Keratinocyte (primary cell): ENCODE measurements around the gene SEPTIN10. TPM values are rescaled to one million over a fixed set of nuclear protein-coding genes. Genes with fewer than 3 reads are reported as not detected.

Experiments
- DNase-seq: peaks from one replicate; pipeline ENCODE4 v3.0.0-alpha.2; 2011; ENCODE audit warnings: low read depth, missing footprints, low spot score
- FAIRE-seq: peaks from 2 replicates; lab custom pipeline; 2011; peaks lifted over from hg19 to GRCh38; lab: Jason Lieb, UNC
- H2AFZ ChIP-seq: 2 replicates; pipeline ENCODE4 v1.6.0; 2012; ENCODE audit warnings: low read length, control low read depth, inconsistent platforms; ENCODE audit not compliant: control insufficient read depth
- H3K27ac ChIP-seq: 2 replicates; pipeline ENCODE4 v1.5.1; 2011; ENCODE audit warnings: low read length; ENCODE audit not compliant: control insufficient read depth, insufficient read depth
- H3K27me3 ChIP-seq: 3 replicates; pipeline ENCODE4 v1.6.0; 2011; ENCODE audit warnings: low read length; ENCODE audit not compliant: control insufficient read depth, insufficient read depth; ENCODE audit errors: extremely low read depth
- H3K36me3 ChIP-seq, 2 experiments: 2 replicates in 1 of 2; 3 replicates in 1 of 2; pipeline ENCODE4 v1.5.1; 2011; ENCODE audit warnings: low read length in 2 of 2, mild to moderate bottlenecking in 1 of 2; ENCODE audit not compliant: control insufficient read depth in 2 of 2, insufficient read depth in 2 of 2; ENCODE audit errors: extremely low read depth in 1 of 2
- H3K4me1 ChIP-seq: 3 replicates; pipeline ENCODE4 v1.5.1; 2011; ENCODE audit warnings: low read length; ENCODE audit not compliant: control insufficient read depth, insufficient read depth; ENCODE audit errors: extremely low read depth
- H3K4me2 ChIP-seq: 3 replicates; pipeline ENCODE4 v1.6.0; 2011; ENCODE audit warnings: low read depth, low read length; ENCODE audit not compliant: control insufficient read depth, insufficient read depth; ENCODE audit errors: extremely low read depth
- H3K4me3 ChIP-seq, 3 experiments: fragments of 200-600 bp in 1 of 3; sonication (generic) in 1 of 3; 2 replicates in 2 of 3; 3 replicates in 1 of 3; pipeline ENCODE4 v1.5.1; 2011 to 2016; ENCODE audit warnings: low read length in 3 of 3, mild to moderate bottlenecking in 3 of 3, control low read depth in 2 of 3, inconsistent platforms in 1 of 3, low read depth in 1 of 3, mixed read lengths in 1 of 3, mixed run types in 1 of 3, moderate library complexity in 1 of 3; ENCODE audit not compliant: control insufficient read depth in 2 of 3, insufficient read depth in 2 of 3; ENCODE audit errors: extremely low read depth in 1 of 3
- H3K79me2 ChIP-seq: 2 replicates; pipeline ENCODE4 v1.6.0; 2012; ENCODE audit warnings: low read length; ENCODE audit not compliant: control insufficient read depth, insufficient read depth
- H3K9ac ChIP-seq: 3 replicates; pipeline ENCODE4 v1.6.0; 2011; ENCODE audit warnings: low read length; ENCODE audit not compliant: control insufficient read depth, insufficient read depth; ENCODE audit errors: extremely low read depth
- H3K9me1 ChIP-seq: 3 replicates; pipeline ENCODE4 v1.6.0; 2011; ENCODE audit warnings: low read length; ENCODE audit not compliant: control insufficient read depth, insufficient read depth; ENCODE audit errors: extremely low read depth
- H3K9me3 ChIP-seq: 2 replicates; pipeline ENCODE4 v1.5.1; 2012; ENCODE audit warnings: low read depth, low read length; ENCODE audit not compliant: control insufficient read depth
- H4K20me1 ChIP-seq: 3 replicates; pipeline ENCODE4 v1.6.0; 2011; ENCODE audit warnings: low read length; ENCODE audit not compliant: control insufficient read depth, insufficient read depth; ENCODE audit errors: extremely low read depth
- CTCF ChIP-seq, 3 experiments: IDR thresholded peaks in 1 of 3; conservative IDR thresholded peaks in 1 of 3; optimal IDR thresholded peaks in 1 of 3; 2 replicates in 2 of 3; 3 replicates in 1 of 3; pipeline versions ENCODE3 to v1.5.1; 2011; ENCODE audit warnings: low read length in 3 of 3, mild to moderate bottlenecking in 3 of 3, moderate library complexity in 2 of 3, control low read depth in 1 of 3, inconsistent platforms in 1 of 3; ENCODE audit not compliant: insufficient read depth in 2 of 3; ENCODE audit errors: extremely low read depth in 1 of 3
- EZH2 ChIP-seq: IDR thresholded peaks from one replicate; pipeline ENCODE4 v1.6.1; 2012; ENCODE audit warnings: inconsistent platforms, mild to moderate bottlenecking, low read length, moderate library complexity
- dilution Hi-C: fragments of 300-500 bp; cut with MboI; formaldehyde crosslinking; loops from one replicate; pipeline ENCODE4 v1.7.0; 2020; ENCODE audit warnings: low sequenced_read_pairs; ENCODE audit not compliant: extremely low pct_ligation_motif_present
- polyA plus RNA-seq, 5 experiments: library from polyadenylated mRNA; depleted of rRNA in 3 of 5; stranded (reverse) in 3 of 5; stranded (forward) in 1 of 5; unstranded in 1 of 5; fragments of >200 nt; gene quantifications; 1 replicate in 1 of 5; 2 replicates in 3 of 5; 3 replicates in 1 of 5; pipeline versions ENCODE4 v1.2.1 to v1.2.3, GENCODE V29; 2011 to 2012; ENCODE audit warnings: missing spikeins in 2 of 5, low read depth in 1 of 5, low replicate concordance in 1 of 5

SEPTIN10 gene
- polyA plus RNA-seq, 1 donor (not counting 4 experiments of a cell fraction or from before 2014, with no cell fraction given), result 72.6 TPM

- Histone ChIP-seq H3K27me3 (peaks cover 3% of the 10 kb centered on the region), H2AFZ (no peak overlapping the region), H3K9me1 (no peaks in the 10 kb centered on the region), H3K36me3 (no peaks in the 10 kb centered on the region), H3K9me3 (no peaks in the 10 kb centered on the region), H3K9ac (no peak overlapping the region), H3K4me3 (no peak overlapping the region), H3K4me1 (peaks cover 10% of the 10 kb centered on the region), H3K4me2 (no peak overlapping the region), H3K79me2 (no peaks in the 10 kb centered on the region), H4K20me1 (no peaks in the 10 kb centered on the region), H3K27ac (no peak overlapping the region)
- FAIRE-seq (no peak), DNase-seq (no peak)
- TF ChIP-seq CTCF (optimal IDR thresholded peaks at IDR 0.05 in 1 of 3, IDR thresholded peaks at IDR 0.05 in 1 of 3, conservative IDR thresholded peaks at IDR 0.05 in 1 of 3; ENCODE audit: extremely low read depth in 1 of 3, insufficient read depth in 2 of 3, low read length in 3 of 3) (no peak), EZH2 (no peak)
- dilution Hi-C loops, result no loop called here
These were observed 101.7 kb downstream of the SEPTIN10 start for GRCh38 chr2:109512076-109512475.

GRCh38 chr2:109511168-109511567, 102.6 kb downstream of the SEPTIN10 start:
- H3K36me3 ChIP-seq, result no peaks in the 10 kb centered on the region
- H3K27me3 ChIP-seq, result peaks cover 3% of the 10 kb centered on the region
- DNase-seq, result no peak
- H3K9ac ChIP-seq, result no peak overlapping the region
- no peak overlapping the region for H3K4me3 ChIP-seq
- no peaks in the 10 kb centered on the region for H3K9me3 ChIP-seq
- H3K4me1 ChIP-seq, result peaks cover 10% of the 10 kb centered on the region
- no peak overlapping the region for H3K4me2 ChIP-seq
- H3K79me2 ChIP-seq, result no peaks in the 10 kb centered on the region
- no peak for FAIRE-seq
- H4K20me1 ChIP-seq, result no peaks in the 10 kb centered on the region
- no peak overlapping the region for H3K27ac ChIP-seq
- TF ChIP-seq EZH2, result no peak
- TF ChIP-seq CTCF (optimal IDR thresholded peaks at IDR 0.05 in 1 of 3, IDR thresholded peaks at IDR 0.05 in 1 of 3, conservative IDR thresholded peaks at IDR 0.05 in 1 of 3; ENCODE audit: extremely low read depth in 1 of 3, insufficient read depth in 2 of 3, low read length in 3 of 3), result no peak
- dilution Hi-C loops, result no loop called here
- no peak overlapping the region for H2AFZ ChIP-seq
- H3K9me1 ChIP-seq, result no peaks in the 10 kb centered on the region
